Activated naive CD4-positive, alpha-beta T cell treated with anti-CD3 and anti-CD28 coated beads for 36 hours (primary cell): ENCODE measurements around the gene SV2B. TPM values are rescaled to one million over a fixed set of nuclear protein-coding genes. Genes with fewer than 3 reads are reported as not detected.
A peak's percentile ranks its signal among the peaks of the same experiment; 100 is the strongest.

Experiments
- CTCF ChIA-PET: fragments of 350-600 bp; sonication (Branson Sonifier 250); formaldehyde crosslinking; loops from one replicate; lab custom pipeline; 2021; ENCODE audit warnings: antibody characterized with exemption; lab: Charles Lee
- DNase-seq: peaks from one replicate; pipeline ENCODE4 v3.0.0-alpha.2; 2020
- H3K27ac Mint-ChIP-seq: one replicate; pipeline ENCODE4 v1.8.0; 2021; ENCODE audit warnings: mild to moderate bottlenecking, mixed read lengths
- H3K27me3 Mint-ChIP-seq: one replicate; pipeline ENCODE4 v1.8.0; 2021; ENCODE audit warnings: low read depth, mixed read lengths
- H3K36me3 Mint-ChIP-seq: one replicate; pipeline ENCODE4 v1.8.0; 2021; ENCODE audit warnings: low read depth, mixed read lengths
- H3K4me1 Mint-ChIP-seq: one replicate; pipeline ENCODE4 v1.8.0; 2021; ENCODE audit warnings: low read depth, mixed read lengths
- H3K4me3 Mint-ChIP-seq: one replicate; pipeline ENCODE4 v1.8.0; 2021; ENCODE audit warnings: mild to moderate bottlenecking, moderate library complexity, mixed read lengths
- H3K9me3 Mint-ChIP-seq: one replicate; pipeline ENCODE4 v1.8.0; 2021; ENCODE audit warnings: mixed read lengths
- intact Hi-C: fragments of 100-400 bp; cut with micrococcal nuclease; formaldehyde crosslinking; loops from one replicate; pipeline ENCODE4 v1.15.1; 2023
- total RNA-seq, 2 experiments: library from RNA; stranded (reverse); gene quantifications; one replicate each; pipeline ENCODE4 v1.2.3, GENCODE V29; 2021

SV2B gene
- total RNA-seq, 2 experiments from 2014 or later = 0.07 TPM

GRCh38 chr15:91345736-91346135 lies 245.7 kb downstream of the SV2B start:
- Mint-ChIP-seq H3K4me1 (peaks cover 22% of the 10 kb centered on the region), H3K4me3 (no peak overlapping the region), H3K36me3 (no peaks in the 10 kb centered on the region), H3K27ac (no peak overlapping the region), H3K9me3 (no peaks in the 10 kb centered on the region), H3K27me3 (no peaks in the 10 kb centered on the region)
- no peak for DNase-seq
- CTCF ChIA-PET = no interaction called here
- intact Hi-C loops = no loop called here

GRCh38 chr15:91346259-91346658 lies 246.2 kb downstream of the SV2B start:
- H3K9me3 Mint-ChIP-seq = no peaks in the 10 kb centered on the region
- no peaks in the 10 kb centered on the region for H3K27me3 Mint-ChIP-seq
- CTCF ChIA-PET = no interaction called here

GRCh38 chr15:91348752-91349500 lies 248.9 kb downstream of the SV2B start:
- Mint-ChIP-seq H3K36me3 (no peaks in the 10 kb centered on the region), H3K4me3 (no peak overlapping the region), H3K27ac (no peak overlapping the region), H3K4me1 (peaks cover 17% of the 10 kb centered on the region), H3K9me3 (no peaks in the 10 kb centered on the region), H3K27me3 (no peaks in the 10 kb centered on the region)
- CTCF ChIA-PET = no interaction called here
- intact Hi-C loops = no loop called here
- peak; percentile 14 for DNase-seq

More at GRCh38 chr15:91346259-91346658, 246.2 kb downstream of the SV2B start:
- Mint-ChIP-seq H3K4me1 (peaks cover 22% of the 10 kb centered on the region), H3K27ac (no peak overlapping the region), H3K36me3 (no peaks in the 10 kb centered on the region), H3K4me3 (no peak overlapping the region)
- DNase-seq = no peak
- intact Hi-C loops = no loop called here

Other genes with a start within 250 kb of the SV2B start
- gene FURIN, start 231.7 kb upstream of the SV2B start, total RNA-seq = 100 to 1,000 TPM; 443 to 448 TPM
- gene FES, start 215.8 kb upstream of the SV2B start, total RNA-seq = 10 to 100 TPM; 22.6 to 24.2 TPM
- gene MAN2A2, start 197.0 kb upstream of the SV2B start, total RNA-seq = 100 to 1,000 TPM; 139 to 141 TPM
- 10 to 100 TPM; 49.8 to 51.3 TPM for gene HDDC3, start 167.7 kb upstream of the SV2B start, total RNA-seq
- gene UNC45A, start 165.0 kb upstream of the SV2B start, total RNA-seq = 10 to 100 TPM; 69.9 to 70.8 TPM
- 10 to 100 TPM; 52.0 to 52.4 TPM for gene RCCD1, start 145.4 kb upstream of the SV2B start, total RNA-seq
- 100 to 1,000 TPM; 173 TPM for gene PRC1, start 105.7 kb upstream of the SV2B start, total RNA-seq
- gene VPS33B, start 77.7 kb upstream of the SV2B start, total RNA-seq = 10 to 100 TPM; 19.8 to 21.2 TPM